CD4-positive, alpha-beta T cell (primary cell): ENCODE results near the gene ARL16. TPM values are rescaled to one million over a fixed set of nuclear protein-coding genes. Genes with fewer than 3 reads are reported as not detected.

ENCODE experiments used
- ATAC-seq: fragments of 200-7000 bp; cut with Tn5 transposase; one replicate; pipeline ENCODE4 v1.10.0; 2022; ENCODE audit warnings: mild to moderate bottlenecking; ENCODE audit not compliant: poor library complexity
- CTCF ChIA-PET: fragments of 350-600 bp; sonication (Branson Sonifier 250); formaldehyde crosslinking; loops from one replicate; lab custom pipeline; 2021; ENCODE audit warnings: antibody characterized with exemption, inconsistent platforms; lab: Charles Lee
- POLR2A ChIA-PET: fragments of 350-600 bp; sonication (Branson Sonifier 250); formaldehyde crosslinking; loops from one replicate; lab custom pipeline; 2021; ENCODE audit warnings: antibody characterized with exemption, inconsistent platforms; lab: Charles Lee
- DNase-seq, 14 experiments: peaks; one replicate each; pipeline ENCODE4 v3.0.0-alpha.2; 2013 to 2020; ENCODE audit warnings: mixed read lengths in 2 of 14
- H3K27ac ChIP-seq, 2 donors: one replicate each; pipeline versions ENCODE4 v1.5.1 to v1.7.0; 2013; ENCODE audit warnings: low read length in 2 of 2, low read depth in 1 of 2, mild to moderate bottlenecking in 1 of 2
- H3K27me3 ChIP-seq, 2 experiments: 1 replicate in 1 of 2; 2 replicates in 1 of 2; pipeline versions ENCODE4 v1.6.1 to v1.7.0; 2013; ENCODE audit warnings: low read length in 2 of 2, control low read depth in 1 of 2, mild to moderate bottlenecking in 1 of 2, moderate library complexity in 1 of 2; ENCODE audit not compliant: insufficient read depth in 2 of 2, control insufficient read depth in 1 of 2
- H3K36me3 ChIP-seq: one replicate; pipeline ENCODE4 v1.6.1; 2013; ENCODE audit warnings: low read length, control low read depth; ENCODE audit not compliant: insufficient read depth
- H3K4me1 ChIP-seq: one replicate; pipeline ENCODE4 v1.6.1; 2013; ENCODE audit warnings: low read length, control low read depth; ENCODE audit not compliant: insufficient read depth
- H3K4me3 ChIP-seq: one replicate; pipeline ENCODE4 v1.5.1; 2013; ENCODE audit warnings: mild to moderate bottlenecking, low read length, moderate library complexity
- H3K9me3 ChIP-seq, 2 experiments: 1 replicate in 1 of 2; 2 replicates in 1 of 2; pipeline versions ENCODE4 v1.6.1 to v1.7.0; 2013; ENCODE audit warnings: low read length in 2 of 2, mild to moderate bottlenecking in 2 of 2, control low read depth in 1 of 2, moderate library complexity in 1 of 2; ENCODE audit not compliant: control insufficient read depth in 1 of 2, insufficient read depth in 1 of 2
- H3K27ac Mint-ChIP-seq: one replicate; pipeline ENCODE4 v1.8.0; 2020; ENCODE audit warnings: mixed read lengths
- H3K27me3 Mint-ChIP-seq: one replicate; pipeline ENCODE4 v1.8.0; 2021; ENCODE audit warnings: mixed read lengths
- H3K36me3 Mint-ChIP-seq: one replicate; pipeline ENCODE4 v1.8.0; 2021; ENCODE audit warnings: low read depth, mixed read lengths
- H3K4me1 Mint-ChIP-seq: one replicate; pipeline ENCODE4 v1.8.0; 2021; ENCODE audit warnings: low read depth, mixed read lengths
- H3K4me3 Mint-ChIP-seq: one replicate; pipeline ENCODE4 v1.8.0; 2020; ENCODE audit warnings: mild to moderate bottlenecking, mixed read lengths
- H3K9me3 Mint-ChIP-seq: one replicate; pipeline ENCODE4 v1.8.0; 2020; ENCODE audit warnings: mixed read lengths
- CTCF ChIP-seq: fragments of 200-600 bp; IDR thresholded peaks from one replicate; pipeline ENCODE4 v1.8.0; 2022; ENCODE audit warnings: antibody characterized with exemption, mild to moderate bottlenecking
- intact Hi-C, 2 experiments: fragments of 100-400 bp; cut with DNase I in 1 of 2; cut with micrococcal nuclease in 1 of 2; formaldehyde crosslinking; loops; one replicate each; pipeline versions ENCODE4 v1.15.1 to v1.9.0; 2023 to 2025; cut with DNase I, micrococcal nuclease
- total RNA-seq, 174 experiments: library from RNA in 2 of 174; stranded (reverse) in 2 of 174; gene quantifications; one replicate each; pipeline ENCODE4 v1.2.3 and lab custom pipeline; 2021 to 2026

The ARL16 gene
- total RNA-seq, 2 experiments from 2014 or later = 35.7 to 38.5 TPM

- Histone ChIP-seq H3K9me3 (no peaks in the 10 kb centered on the region), H3K4me1 (peaks cover 31% of the 10 kb centered on the region), H3K27ac (no peak overlapping the region), H3K27me3 (no peaks in the 10 kb centered on the region), H3K36me3 (peaks cover under 1% of the 10 kb centered on the region), H3K4me3 (peak overlapping the region; percentile 44)
- DNase-seq (peak in 2 of 14 experiments; percentile 30 to 41), ATAC-seq (no peak)
- TF ChIP-seq CTCF = no peak
- no peaks in the 10 kb centered on the region for H3K36me3 Mint-ChIP-seq
- ChIA-PET CTCF (no interaction called here), POLR2A (no interaction called here)
- peaks cover 27% of the 10 kb centered on the region for H3K4me1 Mint-ChIP-seq
- intact Hi-C loops = loop anchor here in 1 of 2 experiments (2.0 kb wide), 1 partner anchor 148 kb away; the partner anchor contains the start of gene P4HB
- peak overlapping the region; percentile 90 for H3K4me3 Mint-ChIP-seq
- H3K27me3 Mint-ChIP-seq = no peaks in the 10 kb centered on the region
- H3K27ac Mint-ChIP-seq = no peak overlapping the region
- no peaks in the 10 kb centered on the region for H3K9me3 Mint-ChIP-seq
Observed at GRCh38 chr17:81713004-81713555, 29.5 kb upstream of the ARL16 start.

GRCh38 chr17:81712468-81713003 lies 28.9 kb upstream of the ARL16 start:
- ATAC-seq = peak; percentile 2
- ChIA-PET POLR2A (no interaction called here), CTCF (no interaction called here)
- no peaks in the 10 kb centered on the region for H3K9me3 Mint-ChIP-seq
- TF ChIP-seq CTCF = no peak
- peak overlapping the region; percentile 90 for H3K4me3 Mint-ChIP-seq
- Histone ChIP-seq H3K9me3 (no peaks in the 10 kb centered on the region), H3K4me1 (peaks cover 31% of the 10 kb centered on the region), H3K36me3 (peaks cover 3% of the 10 kb centered on the region), H3K27ac (no peak overlapping the region), H3K27me3 (no peaks in the 10 kb centered on the region), H3K4me3 (peak overlapping the region; percentile 44)
- H3K27ac Mint-ChIP-seq = no peak overlapping the region
- H3K4me1 Mint-ChIP-seq = peaks cover 27% of the 10 kb centered on the region
- intact Hi-C loops = loop anchor here in 1 of 2 experiments (2.0 kb wide), 1 partner anchor 148 kb away; the partner anchor contains the start of gene P4HB
- peak in 1 of 14 experiments; percentile 49 for DNase-seq
- H3K27me3 Mint-ChIP-seq = no peaks in the 10 kb centered on the region
- H3K36me3 Mint-ChIP-seq = no peaks in the 10 kb centered on the region

GRCh38 chr17:81711814-81712467 lies 28.3 kb upstream of the ARL16 start, which contains the start of gene SLC25A10:
Gene SLC25A10 (plus strand): TSS chr17:81712284. CDS start chr17:81712427, 143 bp downstream.
- peak within 1 kb of the TSS; percentile 90 for H3K4me3 Mint-ChIP-seq
- peak; percentile 17 for TF ChIP-seq CTCF
- H3K27ac Mint-ChIP-seq = peak within 1 kb of the TSS; percentile 77
- Histone ChIP-seq H3K27ac (no peak within 1 kb of the TSS), H3K9me3 (no peaks in the 10 kb centered on the region), H3K36me3 (peaks cover 9% of the 10 kb centered on the region), H3K4me1 (peaks cover 31% of the 10 kb centered on the region), H3K4me3 (peak within 1 kb of the TSS; percentile 49), H3K27me3 (no peaks in the 10 kb centered on the region)
- DNase-seq (peak; percentile 53 to 91 (median 72)), ATAC-seq (peak; percentile 80)
- H3K4me1 Mint-ChIP-seq = peaks cover 27% of the 10 kb centered on the region
- ChIA-PET POLR2A (interaction anchor here (0.6 to 1.4 kb wide), 4 partner anchors 9 to 1320 kb away, joined by 3 to 13 read pairs (median 6); partner anchors contain the start of genes ARL16, HGS and MRPL12), CTCF (interaction anchor here (0.7 kb wide), 2 partner anchors 28 to 204 kb away, joined by 3 read pairs; partner anchors contain the start of genes ARL16 and HGS)
- H3K27me3 Mint-ChIP-seq = no peaks in the 10 kb centered on the region
- H3K36me3 Mint-ChIP-seq = peaks cover under 1% of the 10 kb centered on the region
- intact Hi-C loops = loop anchor here in 1 of 2 experiments (1.0 to 2.0 kb wide), 3 partner anchors 9 to 149 kb away; partner anchors contain the start of genes MRPL12, NPLOC4, P4HB and TSPAN10
- H3K9me3 Mint-ChIP-seq = no peaks in the 10 kb centered on the region
